Adrenal gland (tissue), 5 donors: Measurements from ENCODE around the gene PDE8A.
"Not testable (repeated sequence)": the region's sequence is repeated elsewhere in the genome, so short reads cannot be mapped to it uniquely, and the experiment has no call there.

Experiments used
- POLR2A ChIP-seq, 2 donors: fragments of 450-650 bp; IDR thresholded peaks; one replicate each; pipeline ENCODE4 v1.6.1; 2017; ENCODE audit warnings: antibody characterized with exemption in 2 of 2, mild to moderate bottlenecking in 2 of 2, moderate library complexity in 1 of 2
- TF ChIP-seq, protein P1 (sequence below), 6 experiments: fragments of 450-650 bp in 4 of 6; fragments of 200-600 bp in 2 of 6; sonication (generic) in 1 of 6; IDR thresholded peaks; 1 replicate in 5 of 6; 2 replicates in 1 of 6; pipeline versions ENCODE4 v1.5.1 to v1.8.0; 2016 to 2021; ENCODE audit warnings: antibody characterized with exemption in 6 of 6, mild to moderate bottlenecking in 2 of 6, moderate library complexity in 1 of 6
- donor health status: DM: no; HTN: no; CAD: no.

DNA sequence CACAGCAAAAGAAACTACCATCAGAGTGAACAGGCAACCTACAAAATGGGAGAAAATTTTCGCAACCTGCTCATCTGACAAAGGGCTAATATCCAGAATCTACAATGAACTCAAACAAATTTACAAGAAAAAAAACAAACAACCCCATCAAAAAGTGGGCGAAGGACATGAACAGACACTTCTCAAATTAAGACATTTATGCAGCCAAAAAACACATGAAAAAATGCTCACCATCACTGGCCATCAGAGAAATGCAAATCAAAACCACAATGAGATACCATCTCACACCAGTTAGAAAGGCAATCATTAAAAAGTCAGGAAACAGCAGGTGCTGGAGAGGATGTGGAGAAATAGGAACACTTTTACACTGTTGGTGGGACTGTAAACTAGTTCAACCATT lies 30.1 kb downstream of the PDE8A start:
- TF ChIP-seq, protein P1, sequence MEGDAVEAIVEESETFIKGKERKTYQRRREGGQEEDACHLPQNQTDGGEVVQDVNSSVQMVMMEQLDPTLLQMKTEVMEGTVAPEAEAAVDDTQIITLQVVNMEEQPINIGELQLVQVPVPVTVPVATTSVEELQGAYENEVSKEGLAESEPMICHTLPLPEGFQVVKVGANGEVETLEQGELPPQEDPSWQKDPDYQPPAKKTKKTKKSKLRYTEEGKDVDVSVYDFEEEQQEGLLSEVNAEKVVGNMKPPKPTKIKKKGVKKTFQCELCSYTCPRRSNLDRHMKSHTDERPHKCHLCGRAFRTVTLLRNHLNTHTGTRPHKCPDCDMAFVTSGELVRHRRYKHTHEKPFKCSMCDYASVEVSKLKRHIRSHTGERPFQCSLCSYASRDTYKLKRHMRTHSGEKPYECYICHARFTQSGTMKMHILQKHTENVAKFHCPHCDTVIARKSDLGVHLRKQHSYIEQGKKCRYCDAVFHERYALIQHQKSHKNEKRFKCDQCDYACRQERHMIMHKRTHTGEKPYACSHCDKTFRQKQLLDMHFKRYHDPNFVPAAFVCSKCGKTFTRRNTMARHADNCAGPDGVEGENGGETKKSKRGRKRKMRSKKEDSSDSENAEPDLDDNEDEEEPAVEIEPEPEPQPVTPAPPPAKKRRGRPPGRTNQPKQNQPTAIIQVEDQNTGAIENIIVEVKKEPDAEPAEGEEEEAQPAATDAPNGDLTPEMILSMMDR (IDR thresholded peaks at IDR 0.05) = not testable (repeated sequence)
- not testable (repeated sequence) for TF ChIP-seq POLR2A (IDR thresholded peaks at IDR 0.05)
